HepG2 (cell line): ENCODE results near the gene DTD2. TPM values are rescaled to one million over a fixed set of nuclear protein-coding genes. Genes with fewer than 3 reads are reported as not detected.
A peak's percentile ranks its signal among the peaks of the same experiment; 100 is the strongest.

Experiments used
- ADNP ChIP-seq: sonication (generic); formaldehyde crosslinking; IDR thresholded peaks from 2 replicates; pipeline ENCODE4 v1.4.0; 2020; ENCODE audit warnings: missing genetic modification reagents
- CEBPG ChIP-seq: IDR thresholded peaks from 2 replicates; pipeline ENCODE4 v1.6.1; 2016
- CHCHD3 ChIP-seq: sonication (generic); formaldehyde crosslinking; IDR thresholded peaks from 2 replicates; pipeline ENCODE4 v1.8.0; 2022; ENCODE audit warnings: mild to moderate bottlenecking, missing genetic modification reagents, moderate library complexity
- CHD2 ChIP-seq: IDR thresholded peaks from 2 replicates; pipeline ENCODE4 v1.6.1; 2011; ENCODE audit warnings: low read depth, low read length, improper control_type of control experiment
- FOXC1 ChIP-seq: sonication (generic); formaldehyde crosslinking; IDR thresholded peaks from 2 replicates; pipeline ENCODE4 v1.8.0; 2022; ENCODE audit warnings: mild to moderate bottlenecking, missing genetic modification reagents, borderline replicate concordance
- GZF1 ChIP-seq: sonication (generic); formaldehyde crosslinking; IDR thresholded peaks from 2 replicates; pipeline ENCODE4 v1.5.1; 2020; ENCODE audit warnings: mild to moderate bottlenecking, missing genetic modification reagents
- HNRNPUL1 ChIP-seq: fragments of 200-400 bp; formaldehyde crosslinking; IDR thresholded peaks from 2 replicates; pipeline ENCODE4 v1.6.1; 2017; ENCODE audit warnings: low read depth, mild to moderate bottlenecking, low read length, moderate library complexity
- HOXA9 ChIP-seq: sonication (generic); formaldehyde crosslinking; IDR thresholded peaks from 2 replicates; pipeline ENCODE4 v1.8.1; 2022; ENCODE audit warnings: missing genetic modification reagents, mild to moderate bottlenecking, moderate library complexity, borderline replicate concordance
- KDM3A ChIP-seq: IDR thresholded peaks from 2 replicates; pipeline ENCODE4 v1.6.1; 2018; ENCODE audit warnings: low read depth, missing compliant biosample characterization
- MLLT10 ChIP-seq: sonication (generic); formaldehyde crosslinking; IDR thresholded peaks from 2 replicates; pipeline ENCODE4 v1.4.0; 2020; ENCODE audit warnings: missing genetic modification reagents
- MTA3 ChIP-seq: sonication (generic); formaldehyde crosslinking; IDR thresholded peaks from 2 replicates; pipeline ENCODE4 v1.4.0; 2020; ENCODE audit warnings: missing genetic modification reagents
- MYC ChIP-seq: sonication (generic); formaldehyde crosslinking; IDR thresholded peaks from 2 replicates; pipeline ENCODE4 v1.9.0; 2021; ENCODE audit warnings: missing genetic modification reagents, borderline replicate concordance
- PHF21A ChIP-seq: sonication (generic); formaldehyde crosslinking; IDR thresholded peaks from 2 replicates; pipeline ENCODE4 v1.5.0; 2020; ENCODE audit warnings: mild to moderate bottlenecking, missing genetic modification reagents
- REXO4 ChIP-seq: sonication (generic); formaldehyde crosslinking; IDR thresholded peaks from 2 replicates; pipeline ENCODE4 v1.8.0; 2022; ENCODE audit warnings: missing genetic modification reagents, mild to moderate bottlenecking, borderline replicate concordance
- RFX1 ChIP-seq: fragments of 450-650 bp; IDR thresholded peaks from 2 replicates; pipeline ENCODE4 v1.6.1; 2017
- SMAD1 ChIP-seq: sonication (generic); formaldehyde crosslinking; IDR thresholded peaks from 2 replicates; pipeline ENCODE4 v1.4.0; 2020; ENCODE audit warnings: missing genetic modification reagents, low read depth, mild to moderate bottlenecking, borderline replicate concordance
- TEAD3 ChIP-seq: optimal IDR thresholded peaks from 2 replicates; pipeline ENCODE3; 2016; ENCODE audit warnings: borderline replicate concordance
- ZNF232 ChIP-seq: sonication (generic); formaldehyde crosslinking; IDR thresholded peaks from 2 replicates; pipeline ENCODE4 v1.4.0; 2020; ENCODE audit warnings: missing genetic modification reagents, borderline replicate concordance
- ZNF337 ChIP-seq: sonication (generic); formaldehyde crosslinking; IDR thresholded peaks from 2 replicates; pipeline ENCODE4 v1.5.1; 2020; ENCODE audit warnings: missing genetic modification reagents, low read depth, mild to moderate bottlenecking, borderline replicate concordance
- ZNF350 ChIP-seq: sonication (generic); formaldehyde crosslinking; IDR thresholded peaks from 2 replicates; pipeline ENCODE4 v1.4.0; 2020; ENCODE audit warnings: mild to moderate bottlenecking, low read depth, missing genetic modification reagents, borderline replicate concordance
- polyA plus RNA-seq, 8 experiments: library from polyadenylated mRNA; depleted of rRNA in 3 of 8; stranded (reverse) in 7 of 8; unstranded in 1 of 8; fragments of >200 nt; fragmentation: Illumina TruSeq in 4 of 8; extraction: Trizol in 4 of 8; gene quantifications; 2 replicates each; pipeline versions ENCODE4 v1.2.1 to v1.2.3, GENCODE V29; 2011 to 2016; ENCODE audit warnings: low read depth in 4 of 8, missing spikeins in 1 of 8, mixed read lengths in 1 of 8; ENCODE audit not compliant: insufficient read depth in 1 of 8
- total RNA-seq, 5 experiments: library from RNA; depleted of rRNA; stranded (reverse); fragments of >200 nt; fragmentation: Illumina TruSeq; extraction: Trizol; gene quantifications; 2 replicates each; pipeline ENCODE4 v1.2.3, GENCODE V29; 2016; ENCODE audit warnings: low read depth in 1 of 5
- TF ChIP-seq, protein P1 (sequence below): sonication (generic); formaldehyde crosslinking; IDR thresholded peaks from 2 replicates; pipeline ENCODE4 v1.4.0; 2020; ENCODE audit warnings: missing genetic modification reagents
- TF ChIP-seq, protein P2 (sequence below): sonication (generic); formaldehyde crosslinking; IDR thresholded peaks from 2 replicates; pipeline ENCODE4 v1.8.1; 2022; ENCODE audit warnings: mild to moderate bottlenecking, missing genetic modification reagents
- TF ChIP-seq, protein P3 (sequence below): IDR thresholded peaks from 2 replicates; pipeline ENCODE4 v1.6.1; 2016; ENCODE audit warnings: missing biosample characterization, missing genetic modification reagents, low read depth

The DTD2 gene
- total and polyA plus RNA-seq, 2 of the 13 experiments (the other 11 are each of a cell fraction or from before 2014, with no cell fraction given) = 22.3 to 49.8 TPM

DNA sequence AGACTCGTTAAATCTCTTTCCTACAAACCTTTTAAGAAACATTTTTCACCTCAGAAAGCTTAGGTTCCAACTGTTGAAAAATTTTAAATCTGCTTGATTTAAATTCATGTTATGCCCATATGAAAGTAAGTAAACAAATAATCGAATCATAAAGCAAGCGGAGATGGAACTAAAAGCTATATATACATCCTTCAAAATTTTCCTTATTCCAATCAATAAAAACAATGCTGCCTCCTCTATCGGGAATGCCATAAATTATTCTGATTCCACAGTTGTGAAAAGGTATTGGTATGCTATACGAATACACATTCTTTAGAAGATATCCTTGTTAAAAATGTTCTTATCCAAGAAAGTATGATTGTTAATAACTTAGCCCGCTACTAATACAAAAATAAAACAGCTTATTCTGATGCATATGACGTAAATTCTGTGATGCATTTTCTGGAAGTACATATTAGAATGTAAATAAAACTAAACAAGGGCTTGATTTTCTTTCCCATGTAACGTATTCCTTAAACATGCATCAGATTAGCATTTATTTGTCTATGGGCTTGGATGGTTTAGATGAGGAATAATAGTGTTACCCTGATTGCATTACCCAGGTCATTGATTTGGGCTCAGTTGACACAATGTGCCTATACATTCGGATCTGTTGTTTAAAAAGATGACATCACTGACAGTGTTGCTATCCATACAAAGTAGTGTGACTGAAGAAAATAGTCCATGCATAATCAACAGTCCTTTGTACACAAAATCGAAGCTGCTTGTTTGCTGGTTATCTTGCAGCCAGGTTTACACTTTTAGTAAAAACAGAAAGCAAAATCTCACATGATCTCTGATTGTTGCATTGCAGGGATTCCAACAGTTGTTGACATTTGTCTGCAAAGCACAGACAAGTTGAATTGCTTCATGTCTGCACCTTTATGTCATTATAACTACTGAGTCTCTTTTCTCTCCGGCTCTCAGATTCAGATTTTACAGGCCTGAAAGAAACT is 656 bp upstream of the DTD2 start (continued):
- TF ChIP-seq CEBPG (CRISPR knock-in tag) (peak; percentile 91), REXO4 (CRISPR knock-in tag) (no peak), HNRNPUL1 (no peak; the same call in 1 of the 2 replicates), RFX1 (no peak), ZNF350 (CRISPR knock-in tag) (no peak), KDM3A (CRISPR knock-in tag) (no peak), ZNF232 (CRISPR knock-in tag) (no peak), FOXC1 (CRISPR knock-in tag) (no peak), HOXA9 (CRISPR knock-in tag) (no peak; the same call in 1 of the 2 replicates), ADNP (no peak), TEAD3 (peak; percentile 98), MTA3 (no peak), ZNF337 (CRISPR knock-in tag) (no peak), GZF1 (no peak), CHD2 (no peak), CHCHD3 (CRISPR knock-in tag) (no peak), PHF21A (CRISPR knock-in tag) (no peak), MLLT10 (CRISPR knock-in tag) (no peak), MYC (no peak), SMAD1 (no peak)
- TF ChIP-seq, protein P1, sequence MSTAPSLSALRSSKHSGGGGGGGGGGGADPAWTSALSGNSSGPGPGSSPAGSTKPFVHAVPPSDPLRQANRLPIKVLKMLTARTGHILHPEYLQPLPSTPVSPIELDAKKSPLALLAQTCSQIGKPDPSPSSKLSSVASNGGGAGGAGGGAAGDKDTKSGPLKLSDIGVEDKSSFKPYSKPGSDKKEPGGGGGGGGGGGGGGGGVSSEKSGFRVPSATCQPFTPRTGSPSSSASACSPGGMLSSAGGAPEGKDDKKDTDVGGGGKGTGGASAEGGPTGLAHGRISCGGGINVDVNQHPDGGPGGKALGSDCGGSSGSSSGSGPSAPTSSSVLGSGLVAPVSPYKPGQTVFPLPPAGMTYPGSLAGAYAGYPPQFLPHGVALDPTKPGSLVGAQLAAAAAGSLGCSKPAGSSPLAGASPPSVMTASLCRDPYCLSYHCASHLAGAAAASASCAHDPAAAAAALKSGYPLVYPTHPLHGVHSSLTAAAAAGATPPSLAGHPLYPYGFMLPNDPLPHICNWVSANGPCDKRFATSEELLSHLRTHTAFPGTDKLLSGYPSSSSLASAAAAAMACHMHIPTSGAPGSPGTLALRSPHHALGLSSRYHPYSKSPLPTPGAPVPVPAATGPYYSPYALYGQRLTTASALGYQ (CRISPR knock-in tag) = no peak; the same call in 1 of the 2 replicates
- TF ChIP-seq, protein P2, sequence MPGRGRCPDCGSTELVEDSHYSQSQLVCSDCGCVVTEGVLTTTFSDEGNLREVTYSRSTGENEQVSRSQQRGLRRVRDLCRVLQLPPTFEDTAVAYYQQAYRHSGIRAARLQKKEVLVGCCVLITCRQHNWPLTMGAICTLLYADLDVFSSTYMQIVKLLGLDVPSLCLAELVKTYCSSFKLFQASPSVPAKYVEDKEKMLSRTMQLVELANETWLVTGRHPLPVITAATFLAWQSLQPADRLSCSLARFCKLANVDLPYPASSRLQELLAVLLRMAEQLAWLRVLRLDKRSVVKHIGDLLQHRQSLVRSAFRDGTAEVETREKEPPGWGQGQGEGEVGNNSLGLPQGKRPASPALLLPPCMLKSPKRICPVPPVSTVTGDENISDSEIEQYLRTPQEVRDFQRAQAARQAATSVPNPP (CRISPR knock-in tag) = no peak
- TF ChIP-seq, protein P3, sequence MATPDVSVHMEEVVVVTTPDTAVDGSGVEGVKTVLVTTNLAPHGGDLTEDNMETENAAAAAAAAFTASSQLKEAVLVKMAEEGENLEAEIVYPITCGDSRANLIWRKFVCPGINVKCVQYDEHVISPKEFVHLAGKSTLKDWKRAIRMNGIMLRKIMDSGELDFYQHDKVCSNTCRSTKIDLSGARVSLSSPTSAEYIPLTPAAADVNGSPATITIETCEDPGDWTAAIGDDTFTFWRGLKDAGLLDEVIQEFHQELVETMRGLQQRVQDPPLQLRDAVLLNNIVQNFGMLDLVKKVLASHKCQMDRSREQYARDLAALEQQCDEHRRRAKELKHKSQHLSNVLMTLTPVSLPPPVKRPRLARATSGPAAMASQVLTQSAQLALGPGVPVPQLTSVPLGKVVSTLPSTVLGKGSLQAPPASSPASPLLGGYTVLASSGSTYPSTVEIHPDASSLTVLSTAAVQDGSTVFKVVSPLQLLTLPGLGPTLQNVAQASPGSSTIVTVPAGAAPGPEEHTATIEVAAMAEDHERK = no peak
